SK-N-SH (cell line): ENCODE data around the gene PLA2G2F. TPM values are rescaled to one million over a fixed set of nuclear protein-coding genes. Genes with fewer than 3 reads are reported as not detected.

Source experiments
- CTCF ChIA-PET: fragments of 300-600, 350-600 bp; formaldehyde crosslinking; extraction: SDS; loops from one replicate; lab custom pipeline; 2021; lab: Yijun Ruan, JAX
- POLR2A ChIA-PET: fragments of 350-600 bp; sonication (Branson Sonifier 250); formaldehyde crosslinking; extraction: SDS; loops from one replicate; lab custom pipeline; 2020; ENCODE audit warnings: antibody characterized with exemption, inconsistent platforms; lab: Yijun Ruan, JAX
- DNase-seq: peaks from one replicate; pipeline ENCODE4 v3.0.0; 2012
- H2AFZ ChIP-seq: fragments of 200-600 bp; sonication (generic); 2 replicates; pipeline ENCODE4 v1.8.1; 2016; ENCODE audit warnings: antibody characterized with exemption, mild to moderate bottlenecking, low read depth
- H3F3A ChIP-seq: fragments of 200-600 bp; sonication (generic); replicated peaks from 2 replicates; pipeline ENCODE3; 2016; ENCODE audit warnings: antibody characterized with exemption, mild to moderate bottlenecking; ENCODE audit not compliant: insufficient read depth
- H3K27ac ChIP-seq, 2 experiments: fragments of 200-500 bp in 1 of 2; fragments of 200-600 bp in 1 of 2; sonication (Bioruptor generic) in 1 of 2; sonication (generic), shearing (Covaris generic) in 1 of 2; 2 replicates each; pipeline versions ENCODE4 v1.5.1 to v1.6.1; 2014 to 2016; ENCODE audit warnings: low read depth in 2 of 2, inconsistent platforms in 1 of 2, low read length in 1 of 2, mild to moderate bottlenecking in 1 of 2, mixed read lengths in 1 of 2
- H3K27me3 ChIP-seq: fragments of 200-600 bp; sonication (generic), shearing (Covaris generic); 2 replicates; pipeline ENCODE4 v1.6.1; 2016; ENCODE audit warnings: mixed run types; ENCODE audit not compliant: insufficient read depth
- H3K36me3 ChIP-seq, 2 experiments: fragments of 200-500 bp in 1 of 2; fragments of 200-600 bp in 1 of 2; sonication (Bioruptor generic) in 1 of 2; sonication (generic) in 1 of 2; replicated peaks in 1 of 2; 2 replicates each; pipeline versions ENCODE3 to v1.5.1; 2014 to 2016; ENCODE audit warnings: low read length in 1 of 2, mild to moderate bottlenecking in 1 of 2; ENCODE audit not compliant: insufficient read depth in 2 of 2, control insufficient read depth in 1 of 2
- H3K4me1 ChIP-seq, 2 experiments: fragments of 200-500 bp in 1 of 2; fragments of 200-600 bp in 1 of 2; sonication (Bioruptor generic) in 1 of 2; sonication (generic), shearing (Covaris generic) in 1 of 2; 2 replicates each; pipeline versions ENCODE4 v1.5.1 to v1.6.1; 2014 to 2016; ENCODE audit warnings: low read depth in 1 of 2, low read length in 1 of 2, mixed run types in 1 of 2; ENCODE audit not compliant: insufficient read depth in 2 of 2, control insufficient read depth in 1 of 2
- H3K4me2 ChIP-seq: fragments of 200-600 bp; sonication (generic), shearing (Covaris generic); 2 replicates; pipeline ENCODE4 v1.6.1; 2017; ENCODE audit warnings: mixed run types
- H3K4me3 ChIP-seq, 2 experiments: fragments of 200-500 bp in 1 of 2; fragments of 200-600 bp in 1 of 2; sonication (Bioruptor generic) in 1 of 2; sonication (generic), shearing (Covaris generic) in 1 of 2; 2 replicates each; pipeline versions ENCODE4 v1.5.1 to v1.8.1; 2014 to 2016; ENCODE audit warnings: low read depth in 2 of 2, inconsistent platforms in 1 of 2, low read length in 1 of 2, mild to moderate bottlenecking in 1 of 2, mixed read lengths in 1 of 2, moderate library complexity in 1 of 2
- H3K79me2 ChIP-seq: fragments of 200-600 bp; sonication (generic); 2 replicates; pipeline ENCODE4 v1.8.1; 2017; ENCODE audit warnings: mild to moderate bottlenecking; ENCODE audit not compliant: insufficient read depth
- H3K9ac ChIP-seq: fragments of 200-600 bp; sonication (generic); 2 replicates; pipeline ENCODE4 v1.6.1; 2017; ENCODE audit warnings: mixed run types
- H3K9me2 ChIP-seq: fragments of 200-600 bp; sonication (generic); 2 replicates; pipeline ENCODE4 v1.6.1; 2017; ENCODE audit warnings: mixed run types
- H3K9me3 ChIP-seq: fragments of 200-600 bp; sonication (generic); 2 replicates; pipeline ENCODE4 v1.6.1; 2017; ENCODE audit warnings: mixed run types, mild to moderate bottlenecking, moderate library complexity
- H4K20me1 ChIP-seq: fragments of 200-600 bp; sonication (generic); 2 replicates; pipeline ENCODE4 v1.6.1; 2017; ENCODE audit warnings: mild to moderate bottlenecking, mixed run types; ENCODE audit not compliant: insufficient read depth
- ELF1 ChIP-seq: IDR thresholded peaks from 2 replicates; pipeline ENCODE4 v1.4.0; 2012
- EP300 ChIP-seq, 2 experiments: IDR thresholded peaks; 2 replicates each; pipeline versions ENCODE4 v1.4.0 to v1.6.1; 2012; ENCODE audit warnings: borderline replicate concordance in 1 of 2, low read depth in 1 of 2, low read length in 1 of 2
- EZH2phosphoT487 ChIP-seq: fragments of 200-600 bp; sonication (generic); IDR thresholded peaks from 2 replicates; pipeline ENCODE4 v1.6.1; 2017; ENCODE audit warnings: low read depth, mixed run types, mild to moderate bottlenecking, antibody characterized with exemption, moderate library complexity, borderline replicate concordance
- GATA2 ChIP-seq: sonication (generic); formaldehyde crosslinking; IDR thresholded peaks from 2 replicates; pipeline ENCODE4 v1.5.0; 2020; ENCODE audit warnings: mild to moderate bottlenecking, missing genetic modification reagents
- MXI1 ChIP-seq: IDR thresholded peaks from 2 replicates; pipeline ENCODE4 v1.6.1; 2012; ENCODE audit warnings: mild to moderate bottlenecking, low read depth, low read length, improper control_type of control experiment
- POLR2AphosphoS5 ChIP-seq: IDR thresholded peaks from 2 replicates; pipeline ENCODE4 v1.6.1; 2012; ENCODE audit warnings: low read depth, low read length
- RAD21 ChIP-seq: IDR thresholded peaks from 2 replicates; pipeline ENCODE4 v1.6.1; 2012; ENCODE audit warnings: mild to moderate bottlenecking, low read length
- RCOR1 ChIP-seq: fragments of 150-350 bp; IDR thresholded peaks from 2 replicates; pipeline ENCODE4 v1.6.1; 2017; ENCODE audit warnings: antibody characterized with exemption, low read length
- RFX5 ChIP-seq: IDR thresholded peaks from 2 replicates; pipeline ENCODE4 v1.6.1; 2012; ENCODE audit warnings: mild to moderate bottlenecking, improper control_type of control experiment, low read length
- TAF1 ChIP-seq: IDR thresholded peaks from 2 replicates; pipeline ENCODE4 v1.6.1; 2012; ENCODE audit warnings: low read depth, mild to moderate bottlenecking, low read length, moderate library complexity, borderline replicate concordance
- TEAD4 ChIP-seq: IDR thresholded peaks from 2 replicates; pipeline ENCODE4 v1.4.0; 2012; ENCODE audit warnings: mild to moderate bottlenecking, borderline replicate concordance; ENCODE audit not compliant: insufficient read depth
- YY1 ChIP-seq: IDR thresholded peaks from 2 replicates; pipeline ENCODE4 v1.4.0; 2012; ENCODE audit warnings: low read depth, mild to moderate bottlenecking
- WGBS: methylation state at CpG from one replicate; pipeline ENCODE4 v1.1.6; 2017; ENCODE audit warnings: low lambda C conversion rate; 5-methylcytosine and 5-hydroxymethylcytosine counted together
- polyA plus RNA-seq, 3 experiments: library from polyadenylated mRNA; depleted of rRNA; stranded (reverse); fragments of >200 nt; gene quantifications; 2 replicates each; pipeline ENCODE4 v1.2.3, GENCODE V29; 2012
- TF ChIP-seq, protein P1 (sequence below): IDR thresholded peaks from 2 replicates; pipeline ENCODE4 v1.4.0; 2012; ENCODE audit warnings: low read depth, borderline replicate concordance
- TF ChIP-seq, protein P2 (sequence below): fragments of 150-350 bp; IDR thresholded peaks from 2 replicates; pipeline ENCODE4 v1.6.1; 2016; ENCODE audit warnings: mild to moderate bottlenecking, low read depth, low read length
- TF ChIP-seq, protein P3 (sequence below): IDR thresholded peaks from 2 replicates; pipeline ENCODE4 v1.4.0; 2012; ENCODE audit warnings: low read depth
- TF ChIP-seq, protein P4 (sequence below): fragments of 150-350 bp; IDR thresholded peaks from 2 replicates; pipeline ENCODE4 v1.6.1; 2017; ENCODE audit warnings: antibody characterized with exemption, low read length, low read depth, borderline replicate concordance
- TF ChIP-seq, protein P5 (sequence below): IDR thresholded peaks from 2 replicates; pipeline ENCODE4 v1.4.0; 2012; ENCODE audit warnings: low read depth, borderline replicate concordance

The PLA2G2F gene
- polyA plus RNA-seq, 1 of the 3 experiments (the other 2 are of a cell fraction) = not detected

DNA sequence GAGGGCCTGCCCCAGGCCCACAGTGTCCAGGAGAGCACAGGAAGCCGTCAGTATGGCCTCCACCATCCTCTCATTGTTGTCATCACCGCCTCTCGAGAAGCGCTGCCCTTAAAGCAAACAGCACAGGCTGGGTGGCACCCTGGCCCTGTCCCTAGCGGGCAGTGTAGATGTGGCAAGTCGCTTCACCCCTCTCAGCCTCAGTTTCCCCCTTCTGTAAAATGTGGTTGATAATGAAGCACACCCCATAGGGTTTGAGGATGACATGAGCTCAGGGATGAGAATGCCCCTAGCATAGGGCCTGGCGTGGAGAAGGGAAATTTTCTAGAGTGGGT, 13.4 kb downstream of the PLA2G2F start:
- Histone ChIP-seq H3K27ac (no peak overlapping the region), H3K4me3 (peak overlapping the region in 1 of 2 experiments; percentile 45; a peak in 1 of 4 replicates)
- TF ChIP-seq, protein P1, sequence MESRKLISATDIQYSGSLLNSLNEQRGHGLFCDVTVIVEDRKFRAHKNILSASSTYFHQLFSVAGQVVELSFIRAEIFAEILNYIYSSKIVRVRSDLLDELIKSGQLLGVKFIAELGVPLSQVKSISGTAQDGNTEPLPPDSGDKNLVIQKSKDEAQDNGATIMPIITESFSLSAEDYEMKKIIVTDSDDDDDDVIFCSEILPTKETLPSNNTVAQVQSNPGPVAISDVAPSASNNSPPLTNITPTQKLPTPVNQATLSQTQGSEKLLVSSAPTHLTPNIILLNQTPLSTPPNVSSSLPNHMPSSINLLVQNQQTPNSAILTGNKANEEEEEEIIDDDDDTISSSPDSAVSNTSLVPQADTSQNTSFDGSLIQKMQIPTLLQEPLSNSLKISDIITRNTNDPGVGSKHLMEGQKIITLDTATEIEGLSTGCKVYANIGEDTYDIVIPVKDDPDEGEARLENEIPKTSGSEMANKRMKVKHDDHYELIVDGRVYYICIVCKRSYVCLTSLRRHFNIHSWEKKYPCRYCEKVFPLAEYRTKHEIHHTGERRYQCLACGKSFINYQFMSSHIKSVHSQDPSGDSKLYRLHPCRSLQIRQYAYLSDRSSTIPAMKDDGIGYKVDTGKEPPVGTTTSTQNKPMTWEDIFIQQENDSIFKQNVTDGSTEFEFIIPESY = no peak
- TF ChIP-seq, protein P2, sequence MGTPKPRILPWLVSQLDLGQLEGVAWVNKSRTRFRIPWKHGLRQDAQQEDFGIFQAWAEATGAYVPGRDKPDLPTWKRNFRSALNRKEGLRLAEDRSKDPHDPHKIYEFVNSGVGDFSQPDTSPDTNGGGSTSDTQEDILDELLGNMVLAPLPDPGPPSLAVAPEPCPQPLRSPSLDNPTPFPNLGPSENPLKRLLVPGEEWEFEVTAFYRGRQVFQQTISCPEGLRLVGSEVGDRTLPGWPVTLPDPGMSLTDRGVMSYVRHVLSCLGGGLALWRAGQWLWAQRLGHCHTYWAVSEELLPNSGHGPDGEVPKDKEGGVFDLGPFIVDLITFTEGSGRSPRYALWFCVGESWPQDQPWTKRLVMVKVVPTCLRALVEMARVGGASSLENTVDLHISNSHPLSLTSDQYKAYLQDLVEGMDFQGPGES = no peak
- no peak for TF ChIP-seq POLR2AphosphoS5
- TF ChIP-seq, all 33 proteins: peak for 0
- no peaks in the 10 kb centered on the region for H3K79me2 ChIP-seq
- WGBS = 30% methylated on average over 4 of the region's 7 CpGs
- H4K20me1 ChIP-seq = no peaks in the 10 kb centered on the region
- CTCF ChIA-PET = interaction anchor here (0.6 to 17.8 kb wide), 35 partner anchors 9 to 437 kb away, joined by 3 to 243 read pairs (median 5); partner anchors contain the start of genes OTUD3 and PLA2G2E
- H3K9me3 ChIP-seq = no peaks in the 10 kb centered on the region
- no peak overlapping the region for H2AFZ ChIP-seq
- no peak for DNase-seq
- POLR2A ChIA-PET = interaction anchor here (1.2 kb wide), 1 partner anchor 178 kb away, joined by 4 read pairs; no protein-coding TSS in a partner anchor
- H3F3A ChIP-seq = no peaks in the 10 kb centered on the region
- no peak overlapping the region for H3K9ac ChIP-seq
- H3K27me3 ChIP-seq = no peaks in the 10 kb centered on the region; the same call in 1 of the 2 replicates
- peaks cover 0 to 5% of the 10 kb centered on the region in 2 experiments; a peak in 1 of 4 replicates for H3K4me1 ChIP-seq
- H3K9me2 ChIP-seq = no peaks in the 10 kb centered on the region
- H3K4me2 ChIP-seq = no peak overlapping the region
- H3K36me3 ChIP-seq = no peaks in the 10 kb centered on the region

DNA sequence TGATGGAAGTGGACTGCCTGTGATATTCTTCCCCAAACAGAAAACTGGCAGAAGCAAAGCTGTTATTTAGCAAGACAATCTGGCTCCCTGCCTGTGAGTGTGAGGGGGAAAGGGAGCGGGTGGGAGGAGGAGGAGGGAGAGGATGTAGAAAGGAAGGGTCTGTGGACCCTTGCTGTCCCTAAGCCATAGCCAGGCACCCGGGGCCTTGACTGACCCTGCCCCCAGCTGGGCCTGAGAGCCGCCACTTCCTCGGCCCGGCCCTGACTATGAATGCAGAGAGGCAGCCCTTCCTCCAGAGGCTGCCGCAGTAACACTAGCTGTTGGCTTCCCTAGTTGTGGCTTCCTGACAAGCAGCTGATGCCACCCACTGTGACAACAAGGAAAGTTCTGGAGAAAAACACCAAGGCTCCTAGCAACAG, 13.9 kb downstream of the PLA2G2F start:
- no peak overlapping the region for H3K9ac ChIP-seq
- peaks cover 0 to 5% of the 10 kb centered on the region in 2 experiments; a peak in 1 of 4 replicates for H3K4me1 ChIP-seq
- no peak overlapping the region for H3K4me3 ChIP-seq
- 66% methylated on average over 4 of the region's 6 CpGs for WGBS
- H3K79me2 ChIP-seq = no peaks in the 10 kb centered on the region
- no peaks in the 10 kb centered on the region for H3K27me3 ChIP-seq
- no peak overlapping the region for H3K27ac ChIP-seq
- ChIA-PET POLR2A (no interaction called here), CTCF (interaction anchor here (0.6 to 17.8 kb wide), 26 partner anchors 10 to 438 kb away, joined by 3 to 243 read pairs (median 6); partner anchors contain the start of genes OTUD3 and PLA2G2E)
- peak; percentile 14 for DNase-seq
- no peaks in the 10 kb centered on the region for H4K20me1 ChIP-seq
- H3K9me2 ChIP-seq = no peaks in the 10 kb centered on the region
- TF ChIP-seq EZH2phosphoT487 (no peak), ELF1 (no peak), POLR2AphosphoS5 (no peak), GATA2 (CRISPR knock-in tag) (no peak), YY1 (no peak), EP300 (IDR thresholded peaks at IDR 0.05; ENCODE audit: borderline replicate concordance in 1 of 2, low read depth in 1 of 2, low read length in 1 of 2) (no peak), RAD21 (no peak), MXI1 (no peak), TEAD4 (no peak), RFX5 (no peak), RCOR1 (no peak), TAF1 (no peak)
- TF ChIP-seq, protein P3, sequence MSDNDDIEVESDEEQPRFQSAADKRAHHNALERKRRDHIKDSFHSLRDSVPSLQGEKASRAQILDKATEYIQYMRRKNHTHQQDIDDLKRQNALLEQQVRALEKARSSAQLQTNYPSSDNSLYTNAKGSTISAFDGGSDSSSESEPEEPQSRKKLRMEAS = no peak
- TF ChIP-seq, protein P4, sequence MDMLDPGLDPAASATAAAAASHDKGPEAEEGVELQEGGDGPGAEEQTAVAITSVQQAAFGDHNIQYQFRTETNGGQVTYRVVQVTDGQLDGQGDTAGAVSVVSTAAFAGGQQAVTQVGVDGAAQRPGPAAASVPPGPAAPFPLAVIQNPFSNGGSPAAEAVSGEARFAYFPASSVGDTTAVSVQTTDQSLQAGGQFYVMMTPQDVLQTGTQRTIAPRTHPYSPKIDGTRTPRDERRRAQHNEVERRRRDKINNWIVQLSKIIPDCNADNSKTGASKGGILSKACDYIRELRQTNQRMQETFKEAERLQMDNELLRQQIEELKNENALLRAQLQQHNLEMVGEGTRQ = no peak
- TF ChIP-seq, protein P5, sequence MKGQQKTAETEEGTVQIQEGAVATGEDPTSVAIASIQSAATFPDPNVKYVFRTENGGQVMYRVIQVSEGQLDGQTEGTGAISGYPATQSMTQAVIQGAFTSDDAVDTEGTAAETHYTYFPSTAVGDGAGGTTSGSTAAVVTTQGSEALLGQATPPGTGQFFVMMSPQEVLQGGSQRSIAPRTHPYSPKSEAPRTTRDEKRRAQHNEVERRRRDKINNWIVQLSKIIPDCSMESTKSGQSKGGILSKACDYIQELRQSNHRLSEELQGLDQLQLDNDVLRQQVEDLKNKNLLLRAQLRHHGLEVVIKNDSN = no peak
- H3K4me2 ChIP-seq = no peak overlapping the region
- H3F3A ChIP-seq = no peaks in the 10 kb centered on the region
- no peaks in the 10 kb centered on the region for H3K36me3 ChIP-seq
- H2AFZ ChIP-seq = no peak overlapping the region
- H3K9me3 ChIP-seq = no peaks in the 10 kb centered on the region
